H1 (cell line): ENCODE measurements around the gene HECTD3. TPM values are rescaled to one million over a fixed set of nuclear protein-coding genes. Genes with fewer than 3 reads are reported as not detected.

Experiments
- polyA plus RNA-seq, 7 experiments: library from polyadenylated mRNA; depleted of rRNA in 3 of 7; stranded (reverse) in 5 of 7; unstranded in 2 of 7; fragments of >200 nt in 5 of 7; fragments of 200-250 nt in 2 of 7; gene quantifications; 1 replicate in 5 of 7; 2 replicates in 1 of 7; 4 replicates in 1 of 7; pipeline versions ENCODE4 v1.2.1 to v1.2.3, GENCODE V29; 2011 to 2013; ENCODE audit warnings: missing spikeins in 2 of 7, mixed read lengths in 2 of 7
- total RNA-seq: library from RNA; stranded (reverse); fragmentation: NEBNext Ultra II Directional; extraction: Animal tissue kit (Norgen Biotek cat#: 25700); gene quantifications from 2 replicates; pipeline ENCODE4 v1.2.1, GENCODE V29; 2021

HECTD3 gene
- total and polyA plus RNA-seq, 2 of the 8 experiments (the other 6 are each of a cell fraction or from before 2014, with no cell fraction given), result 32.9 to 52.7 TPM

Other genes with a start within 250 kb of the HECTD3 start
- gene RPS8, start 235.8 kb downstream of the HECTD3 start, total RNA-seq, result 2,387 and 2,407 TPM in 2 replicates
- 2,239 and 2,261 TPM in 2 replicates for gene RPS8, start 235.8 kb downstream of the HECTD3 start, polyA plus RNA-seq (2011; rRNA removed)
- gene BEST4, start 223.2 kb downstream of the HECTD3 start, total RNA-seq, result 0.80 and 1.4 TPM in 2 replicates
- gene BEST4, start 223.2 kb downstream of the HECTD3 start, polyA plus RNA-seq (2011; rRNA removed), result 0.76 and 0.86 TPM in 2 replicates
- 7.9 and 9.7 TPM in 2 replicates for gene PLK3, start 210.9 kb downstream of the HECTD3 start, total RNA-seq
- gene PLK3, start 210.9 kb downstream of the HECTD3 start, polyA plus RNA-seq (2011; rRNA removed), result 12.3 and 21.9 TPM in 2 replicates
- not detected in 2 replicates for gene DYNLT4, start 204.0 kb downstream of the HECTD3 start, total RNA-seq
- gene DYNLT4, start 204.0 kb downstream of the HECTD3 start, polyA plus RNA-seq (2011; rRNA removed), result 0.19 and 0.29 TPM in 2 replicates
- 1.1 and 1.5 TPM in 2 replicates for gene BTBD19, start 202.8 kb downstream of the HECTD3 start, total RNA-seq
- 1.1 and 1.6 TPM in 2 replicates for gene BTBD19, start 202.8 kb downstream of the HECTD3 start, polyA plus RNA-seq (2011; rRNA removed)
- gene PTCH2, start 168.1 kb downstream of the HECTD3 start, total RNA-seq, result 1.2 and 1.5 TPM in 2 replicates
- 0.35 and 0.77 TPM in 2 replicates for gene PTCH2, start 168.1 kb downstream of the HECTD3 start, polyA plus RNA-seq (2011; rRNA removed)
- 31.2 and 34.5 TPM in 2 replicates for gene EIF2B3, start 24.7 kb downstream of the HECTD3 start, total RNA-seq
- gene EIF2B3, start 24.7 kb downstream of the HECTD3 start, polyA plus RNA-seq (2011; rRNA removed), result 11.9 and 19.1 TPM in 2 replicates
- 86.6 TPM in 2 replicates for gene UROD, start 930 bp upstream of the HECTD3 start, total RNA-seq
- 210 and 220 TPM in 2 replicates for gene UROD, start 930 bp upstream of the HECTD3 start, polyA plus RNA-seq (2011; rRNA removed)
- 2.4 and 2.5 TPM in 2 replicates for gene ZSWIM5, start 195.3 kb upstream of the HECTD3 start, total RNA-seq
- 3.6 and 3.9 TPM in 2 replicates for gene ZSWIM5, start 195.3 kb upstream of the HECTD3 start, polyA plus RNA-seq (2011; rRNA removed)